IMR-90 (cell line): ENCODE results near the gene MAFG. TPM values are rescaled to one million over a fixed set of nuclear protein-coding genes. Genes with fewer than 3 reads are reported as not detected.

ENCODE experiments used
- ATAC-seq: fragments of 200-7000 bp; cut with Tn5 transposase; 2 replicates; pipeline ENCODE4 v1.9.1; 2020; ENCODE audit warnings: low read depth, mild to moderate bottlenecking, moderate library complexity
- BruUV-seq: library from RNA; stranded (reverse); fragments of 400-500 nt; replicated peaks from 2 replicates; lab custom pipeline; 2021; lab: Mats Ljungman, UMichigan
- CTCF ChIA-PET: fragments of 300-600 bp; formaldehyde crosslinking; extraction: SDS; loops from one replicate; lab custom pipeline; 2021; ENCODE audit warnings: antibody characterized with exemption; lab: Yijun Ruan, JAX
- POLR2A ChIA-PET: fragments of 300-600 bp; sonication (Branson Sonifier 250); formaldehyde crosslinking; loops from one replicate; lab custom pipeline; 2022; ENCODE audit warnings: antibody characterized with exemption; ENCODE audit not compliant: unreplicated experiment; lab: Charles Lee
- DNase-seq: peaks from one replicate; pipeline ENCODE4 v3.0.0; 2013
- H2AFZ ChIP-seq: replicated peaks from 2 replicates; pipeline ENCODE3; 2013; ENCODE audit warnings: low read length, mild to moderate bottlenecking; ENCODE audit not compliant: poor library complexity
- H2AK5ac ChIP-seq: 2 replicates; pipeline ENCODE4 v1.6.1; 2013; ENCODE audit warnings: low read depth, low read length, inconsistent platforms
- H2AK9ac ChIP-seq: replicated peaks from 2 replicates; pipeline ENCODE3; 2013; ENCODE audit warnings: mild to moderate bottlenecking, low read depth, low read length, moderate library complexity; ENCODE audit not compliant: poor library complexity
- H2BK120ac ChIP-seq: 2 replicates; pipeline ENCODE4 v1.6.1; 2013; ENCODE audit warnings: low read depth, low read length, inconsistent platforms
- H2BK15ac ChIP-seq: 3 replicates; pipeline ENCODE4 v1.6.1; 2013; ENCODE audit warnings: low read depth, low read length, inconsistent platforms
- H2BK20ac ChIP-seq: 2 replicates; pipeline ENCODE4 v1.6.1; 2013; ENCODE audit warnings: low read depth, mild to moderate bottlenecking, inconsistent platforms, low read length, moderate library complexity
- H2BK5ac ChIP-seq: 2 replicates; pipeline ENCODE4 v1.6.1; 2013; ENCODE audit warnings: mild to moderate bottlenecking, low read depth, low read length, inconsistent platforms; ENCODE audit not compliant: poor library complexity, severe bottlenecking
- H3K14ac ChIP-seq: replicated peaks from 2 replicates; pipeline ENCODE4 v1.6.1; 2013; ENCODE audit warnings: low read depth, low read length, inconsistent platforms
- H3K18ac ChIP-seq: 2 replicates; pipeline ENCODE4 v1.6.1; 2013; ENCODE audit warnings: low read depth, low read length, control low read depth
- H3K23ac ChIP-seq: 2 replicates; pipeline ENCODE4 v1.6.1; 2013; ENCODE audit warnings: low read depth, low read length, inconsistent platforms
- H3K27ac ChIP-seq: 2 replicates; pipeline ENCODE4 v1.5.1; 2013; ENCODE audit warnings: mild to moderate bottlenecking, control low read depth, low read length; ENCODE audit not compliant: insufficient read depth
- H3K27me3 ChIP-seq: 2 replicates; pipeline ENCODE4 v1.6.1; 2013; ENCODE audit warnings: low read length; ENCODE audit not compliant: control insufficient read depth, insufficient read depth
- H3K36me3 ChIP-seq: 2 replicates; pipeline ENCODE4 v1.6.1; 2013; ENCODE audit warnings: low read length, mixed read lengths; ENCODE audit not compliant: control insufficient read depth, insufficient read depth
- H3K4ac ChIP-seq: 2 replicates; pipeline ENCODE4 v1.6.1; 2013; ENCODE audit warnings: low read depth, low read length, inconsistent platforms
- H3K4me1 ChIP-seq: 2 replicates; pipeline ENCODE4 v1.6.1; 2013; ENCODE audit warnings: low read length, mixed read lengths; ENCODE audit not compliant: control insufficient read depth, insufficient read depth
- H3K4me2 ChIP-seq: 2 replicates; pipeline ENCODE4 v1.6.1; 2013; ENCODE audit warnings: low read depth, mild to moderate bottlenecking, control low read depth, low read length, moderate library complexity
- H3K4me3 ChIP-seq: 2 replicates; pipeline ENCODE4 v1.5.1; 2013; ENCODE audit warnings: low read depth, mild to moderate bottlenecking, control low read depth, low read length, moderate library complexity; ENCODE audit not compliant: insufficient read depth
- H3K56ac ChIP-seq: 2 replicates; pipeline ENCODE4 v1.6.1; 2013; ENCODE audit warnings: low read length, inconsistent platforms; ENCODE audit not compliant: insufficient read depth; ENCODE audit errors: extremely low read depth
- H3K79me1 ChIP-seq, 2 experiments: 2 replicates each; pipeline ENCODE4 v1.6.1; 2013; ENCODE audit warnings: low read length in 2 of 2, inconsistent platforms in 1 of 2, low read depth in 1 of 2
- H3K9ac ChIP-seq: 2 replicates; pipeline ENCODE4 v1.6.1; 2013; ENCODE audit warnings: low read depth, low read length, control low read depth
- H3K9me1 ChIP-seq: 2 replicates; pipeline ENCODE4 v1.6.1; 2013; ENCODE audit warnings: low read length, inconsistent platforms; ENCODE audit not compliant: insufficient read depth
- H3K9me3 ChIP-seq: 2 replicates; pipeline ENCODE4 v1.6.1; 2013; ENCODE audit warnings: low read length; ENCODE audit not compliant: control insufficient read depth, insufficient read depth
- H4K20me1 ChIP-seq: 2 replicates; pipeline ENCODE4 v1.6.1; 2013; ENCODE audit warnings: low read length, inconsistent platforms; ENCODE audit not compliant: insufficient read depth
- H4K5ac ChIP-seq: 2 replicates; pipeline ENCODE4 v1.6.1; 2013; ENCODE audit warnings: mild to moderate bottlenecking, low read depth, low read length, control low read depth
- H4K8ac ChIP-seq, 2 experiments: 2 replicates each; pipeline ENCODE4 v1.6.1; 2013; ENCODE audit warnings: low read depth in 2 of 2, low read length in 2 of 2, control low read depth in 1 of 2, inconsistent platforms in 1 of 2
- H4K91ac ChIP-seq: 2 replicates; pipeline ENCODE4 v1.6.1; 2013; ENCODE audit warnings: low read depth, low read length, inconsistent platforms; ENCODE audit not compliant: insufficient read depth
- FOS ChIP-seq: fragments of 150-350 bp; IDR thresholded peaks from 2 replicates; pipeline ENCODE4 v1.6.1; 2016; ENCODE audit warnings: low read depth, low read length
- MAFK ChIP-seq: IDR thresholded peaks from 2 replicates; pipeline ENCODE4 v1.6.1; 2012; ENCODE audit warnings: low read depth, low read length, improper control_type of control experiment
- MAZ ChIP-seq: IDR thresholded peaks from 2 replicates; pipeline ENCODE4 v1.6.1; 2012; ENCODE audit warnings: low read depth, mild to moderate bottlenecking, low read length, improper control_type of control experiment, moderate library complexity, borderline replicate concordance
- NFE2L2 ChIP-seq: fragments of 150-350 bp; IDR thresholded peaks from 2 replicates; pipeline ENCODE4 v1.6.1; 2016; ENCODE audit warnings: low read depth, mild to moderate bottlenecking, low read length
- POLR2A ChIP-seq: IDR thresholded peaks from 2 replicates; pipeline ENCODE4 v1.6.1; 2012; ENCODE audit warnings: mild to moderate bottlenecking, low read depth, low read length
- RAD21 ChIP-seq: IDR thresholded peaks from 2 replicates; pipeline ENCODE4 v1.6.1; 2012; ENCODE audit warnings: low read length, improper control_type of control experiment
- WGBS, 2 experiments: methylation state at CpG; one replicate each; pipeline versions ENCODE4 v1.1.5 to v1.1.7; 2013; ENCODE audit warnings: missing lambda C conversion rate in 2 of 2; ENCODE audit not compliant: insufficient read length in 1 of 2; ENCODE audit errors: extremely low coverage in 2 of 2; 5-methylcytosine and 5-hydroxymethylcytosine counted together
- dilution Hi-C: fragments of 300-500 bp; cut with HindIII; formaldehyde crosslinking; loops from one replicate; pipeline ENCODE4 v1.14.3; 2018; ENCODE audit warnings: low sequenced_read_pairs; ENCODE audit not compliant: unreplicated experiment
- in situ Hi-C: fragments of 300-500 bp; cut with MboI; formaldehyde crosslinking; loops from 3 replicates; pipeline ENCODE4 v1.14.3; 2019; ENCODE audit warnings: low sequenced_read_pairs, inconsistent platforms, mixed read lengths
- intact Hi-C: fragments of 100-400 bp; cut with micrococcal nuclease; formaldehyde crosslinking; loops from 2 replicates; pipeline ENCODE4 v1.10.0; 2022
- polyA plus RNA-seq, 3 experiments: library from polyadenylated mRNA; depleted of rRNA; stranded (reverse); fragments of >200 nt; gene quantifications; 2 replicates each; pipeline ENCODE4 v1.2.3, GENCODE V29; 2012; ENCODE audit warnings: low replicate concordance in 1 of 3
- total RNA-seq: library from RNA; depleted of rRNA; stranded (reverse); fragments of >200 nt; gene quantifications from 2 replicates; pipeline ENCODE4 v1.2.3, GENCODE V29; 2012
- TF ChIP-seq, protein P1 (sequence below): conservative IDR thresholded peaks from 2 replicates; pipeline ENCODE4 v1.5.1; 2012; ENCODE audit warnings: mild to moderate bottlenecking, low read depth, low read length, improper control_type of control experiment
- TF ChIP-seq, protein P2 (sequence below): fragments of 150-350 bp; IDR thresholded peaks from 2 replicates; pipeline ENCODE4 v1.6.1; 2017; ENCODE audit warnings: mild to moderate bottlenecking, antibody characterized with exemption, low read length, low read depth

The MAFG gene
- total and polyA plus RNA-seq, 2 of the 4 experiments (the other 2 are of a cell fraction) = 6.1 to 15.4 TPM

- Histone ChIP-seq H2AK5ac (0 out of 2 replicates have a peak overlapping the region, but pooled peaks have one; percentile 52), H2AK9ac (no peak overlapping the region), H3K4ac (no peak overlapping the region; the same call in 1 of the 2 replicates), H2BK20ac (no peak overlapping the region), H3K9me1 (peaks cover 22% of the 10 kb centered on the region), H3K4me3 (no peak overlapping the region), H3K9ac (no peak overlapping the region), H3K56ac (no peak overlapping the region), H3K27me3 (no peaks in the 10 kb centered on the region), H3K14ac (no peak overlapping the region), H2BK5ac (peak overlapping the region; percentile 11), H4K91ac (no peak overlapping the region), H3K23ac (no peak overlapping the region), H3K4me2 (no peak overlapping the region; the same call in 1 of the 2 replicates), H3K27ac (no peak overlapping the region), H2BK120ac (no peak overlapping the region), H4K5ac (no peak overlapping the region; the same call in 1 of the 2 replicates), H2AFZ (no peak overlapping the region), H3K4me1 (peaks cover 36% of the 10 kb centered on the region), H3K9me3 (no peaks in the 10 kb centered on the region), H3K18ac (no peak overlapping the region), H3K36me3 (peaks cover 32% of the 10 kb centered on the region), H4K8ac (no peak overlapping the region), H4K20me1 (peaks cover 86% of the 10 kb centered on the region), H3K79me1 (peaks cover 13 to 76% of the 10 kb centered on the region in 2 experiments), H2BK15ac (no peak overlapping the region)
- TF ChIP-seq, protein P1, sequence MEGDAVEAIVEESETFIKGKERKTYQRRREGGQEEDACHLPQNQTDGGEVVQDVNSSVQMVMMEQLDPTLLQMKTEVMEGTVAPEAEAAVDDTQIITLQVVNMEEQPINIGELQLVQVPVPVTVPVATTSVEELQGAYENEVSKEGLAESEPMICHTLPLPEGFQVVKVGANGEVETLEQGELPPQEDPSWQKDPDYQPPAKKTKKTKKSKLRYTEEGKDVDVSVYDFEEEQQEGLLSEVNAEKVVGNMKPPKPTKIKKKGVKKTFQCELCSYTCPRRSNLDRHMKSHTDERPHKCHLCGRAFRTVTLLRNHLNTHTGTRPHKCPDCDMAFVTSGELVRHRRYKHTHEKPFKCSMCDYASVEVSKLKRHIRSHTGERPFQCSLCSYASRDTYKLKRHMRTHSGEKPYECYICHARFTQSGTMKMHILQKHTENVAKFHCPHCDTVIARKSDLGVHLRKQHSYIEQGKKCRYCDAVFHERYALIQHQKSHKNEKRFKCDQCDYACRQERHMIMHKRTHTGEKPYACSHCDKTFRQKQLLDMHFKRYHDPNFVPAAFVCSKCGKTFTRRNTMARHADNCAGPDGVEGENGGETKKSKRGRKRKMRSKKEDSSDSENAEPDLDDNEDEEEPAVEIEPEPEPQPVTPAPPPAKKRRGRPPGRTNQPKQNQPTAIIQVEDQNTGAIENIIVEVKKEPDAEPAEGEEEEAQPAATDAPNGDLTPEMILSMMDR = no peak
- no peak for TF ChIP-seq FOS
- no peak for TF ChIP-seq NFE2L2
- no peak for TF ChIP-seq RAD21
- TF ChIP-seq MAZ = no peak
- TF ChIP-seq, protein P2, sequence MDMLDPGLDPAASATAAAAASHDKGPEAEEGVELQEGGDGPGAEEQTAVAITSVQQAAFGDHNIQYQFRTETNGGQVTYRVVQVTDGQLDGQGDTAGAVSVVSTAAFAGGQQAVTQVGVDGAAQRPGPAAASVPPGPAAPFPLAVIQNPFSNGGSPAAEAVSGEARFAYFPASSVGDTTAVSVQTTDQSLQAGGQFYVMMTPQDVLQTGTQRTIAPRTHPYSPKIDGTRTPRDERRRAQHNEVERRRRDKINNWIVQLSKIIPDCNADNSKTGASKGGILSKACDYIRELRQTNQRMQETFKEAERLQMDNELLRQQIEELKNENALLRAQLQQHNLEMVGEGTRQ = no peak
- TF ChIP-seq POLR2A = no peak
- no peak for TF ChIP-seq MAFK
- in situ Hi-C loops (no loop called here), dilution Hi-C loops (no loop called here), intact Hi-C loops (no loop called here)
- ChIA-PET CTCF (no interaction called here), POLR2A (no interaction called here)
- DNase-seq = no peak
- no TSS peak for BruUV-seq
- WGBS, 2 experiments = 92% methylated on average over 8 of the region's 23 CpGs; no CpG with 5 or more reads in 1 of the 2 experiments
- ATAC-seq = no peak
Observed at GRCh38 chr17:81921996-81922565, 5.5 kb downstream of the MAFG start.
